ENCODE measurements around the gene CCDC24. TPM values are rescaled to one million over a fixed set of nuclear protein-coding genes. Genes with fewer than 3 reads are reported as not detected.

Gene CCDC24
- total and polyA plus RNA-seq, 2 of the 13 experiments (the other 11 are each of a cell fraction or from before 2014, with no cell fraction given) = 1.4 to 2.9 TPM

GRCh38 chr1:43974443-43975248 lies 16.8 kb upstream of the CCDC24 start, which contains the start of gene ATP6V0B (continued):
- TF ChIP-seq, protein P1, sequence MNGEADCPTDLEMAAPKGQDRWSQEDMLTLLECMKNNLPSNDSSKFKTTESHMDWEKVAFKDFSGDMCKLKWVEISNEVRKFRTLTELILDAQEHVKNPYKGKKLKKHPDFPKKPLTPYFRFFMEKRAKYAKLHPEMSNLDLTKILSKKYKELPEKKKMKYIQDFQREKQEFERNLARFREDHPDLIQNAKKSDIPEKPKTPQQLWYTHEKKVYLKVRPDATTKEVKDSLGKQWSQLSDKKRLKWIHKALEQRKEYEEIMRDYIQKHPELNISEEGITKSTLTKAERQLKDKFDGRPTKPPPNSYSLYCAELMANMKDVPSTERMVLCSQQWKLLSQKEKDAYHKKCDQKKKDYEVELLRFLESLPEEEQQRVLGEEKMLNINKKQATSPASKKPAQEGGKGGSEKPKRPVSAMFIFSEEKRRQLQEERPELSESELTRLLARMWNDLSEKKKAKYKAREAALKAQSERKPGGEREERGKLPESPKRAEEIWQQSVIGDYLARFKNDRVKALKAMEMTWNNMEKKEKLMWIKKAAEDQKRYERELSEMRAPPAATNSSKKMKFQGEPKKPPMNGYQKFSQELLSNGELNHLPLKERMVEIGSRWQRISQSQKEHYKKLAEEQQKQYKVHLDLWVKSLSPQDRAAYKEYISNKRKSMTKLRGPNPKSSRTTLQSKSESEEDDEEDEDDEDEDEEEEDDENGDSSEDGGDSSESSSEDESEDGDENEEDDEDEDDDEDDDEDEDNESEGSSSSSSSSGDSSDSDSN (CRISPR knock-in tag; IDR thresholded peaks at IDR 0.05) = peak; percentile 81
- TF ChIP-seq ZNF720 (CRISPR knock-in tag; IDR thresholded peaks at IDR 0.05) (no peak), HDAC2 (CRISPR knock-in tag; IDR thresholded peaks at IDR 0.05) (peak; percentile 63), NRL (CRISPR knock-in tag; IDR thresholded peaks at IDR 0.05; ENCODE audit: borderline replicate concordance) (peak; percentile 85), MLX (CRISPR knock-in tag; IDR thresholded peaks at IDR 0.05) (no peak; the same call in 1 of the 2 replicates), ZNF713 (CRISPR knock-in tag; IDR thresholded peaks at IDR 0.05) (no peak), SNRNP70 (IDR thresholded peaks at IDR 0.05; ENCODE audit: low read depth, low read length) (no peak), ZNF556 (CRISPR knock-in tag; IDR thresholded peaks at IDR 0.05; ENCODE audit: borderline replicate concordance) (peak; percentile 18; the same call in 1 of the 2 replicates), SPEN (CRISPR knock-in tag; IDR thresholded peaks at IDR 0.05; ENCODE audit: low read depth) (peak; percentile 78), SMYD3 (CRISPR knock-in tag; IDR thresholded peaks at IDR 0.05) (no peak), RFX3 (CRISPR knock-in tag; IDR thresholded peaks at IDR 0.05) (no peak), RERE (CRISPR knock-in tag; IDR thresholded peaks at IDR 0.05; ENCODE audit: low read depth) (no peak)
- TF ChIP-seq, protein P2, sequence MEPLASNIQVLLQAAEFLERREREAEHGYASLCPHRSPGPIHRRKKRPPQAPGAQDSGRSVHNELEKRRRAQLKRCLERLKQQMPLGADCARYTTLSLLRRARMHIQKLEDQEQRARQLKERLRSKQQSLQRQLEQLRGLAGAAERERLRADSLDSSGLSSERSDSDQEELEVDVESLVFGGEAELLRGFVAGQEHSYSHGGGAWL (CRISPR knock-in tag; IDR thresholded peaks at IDR 0.05) = peak; percentile 64; the same call in 1 of the 2 replicates
- TF ChIP-seq, protein P3, sequence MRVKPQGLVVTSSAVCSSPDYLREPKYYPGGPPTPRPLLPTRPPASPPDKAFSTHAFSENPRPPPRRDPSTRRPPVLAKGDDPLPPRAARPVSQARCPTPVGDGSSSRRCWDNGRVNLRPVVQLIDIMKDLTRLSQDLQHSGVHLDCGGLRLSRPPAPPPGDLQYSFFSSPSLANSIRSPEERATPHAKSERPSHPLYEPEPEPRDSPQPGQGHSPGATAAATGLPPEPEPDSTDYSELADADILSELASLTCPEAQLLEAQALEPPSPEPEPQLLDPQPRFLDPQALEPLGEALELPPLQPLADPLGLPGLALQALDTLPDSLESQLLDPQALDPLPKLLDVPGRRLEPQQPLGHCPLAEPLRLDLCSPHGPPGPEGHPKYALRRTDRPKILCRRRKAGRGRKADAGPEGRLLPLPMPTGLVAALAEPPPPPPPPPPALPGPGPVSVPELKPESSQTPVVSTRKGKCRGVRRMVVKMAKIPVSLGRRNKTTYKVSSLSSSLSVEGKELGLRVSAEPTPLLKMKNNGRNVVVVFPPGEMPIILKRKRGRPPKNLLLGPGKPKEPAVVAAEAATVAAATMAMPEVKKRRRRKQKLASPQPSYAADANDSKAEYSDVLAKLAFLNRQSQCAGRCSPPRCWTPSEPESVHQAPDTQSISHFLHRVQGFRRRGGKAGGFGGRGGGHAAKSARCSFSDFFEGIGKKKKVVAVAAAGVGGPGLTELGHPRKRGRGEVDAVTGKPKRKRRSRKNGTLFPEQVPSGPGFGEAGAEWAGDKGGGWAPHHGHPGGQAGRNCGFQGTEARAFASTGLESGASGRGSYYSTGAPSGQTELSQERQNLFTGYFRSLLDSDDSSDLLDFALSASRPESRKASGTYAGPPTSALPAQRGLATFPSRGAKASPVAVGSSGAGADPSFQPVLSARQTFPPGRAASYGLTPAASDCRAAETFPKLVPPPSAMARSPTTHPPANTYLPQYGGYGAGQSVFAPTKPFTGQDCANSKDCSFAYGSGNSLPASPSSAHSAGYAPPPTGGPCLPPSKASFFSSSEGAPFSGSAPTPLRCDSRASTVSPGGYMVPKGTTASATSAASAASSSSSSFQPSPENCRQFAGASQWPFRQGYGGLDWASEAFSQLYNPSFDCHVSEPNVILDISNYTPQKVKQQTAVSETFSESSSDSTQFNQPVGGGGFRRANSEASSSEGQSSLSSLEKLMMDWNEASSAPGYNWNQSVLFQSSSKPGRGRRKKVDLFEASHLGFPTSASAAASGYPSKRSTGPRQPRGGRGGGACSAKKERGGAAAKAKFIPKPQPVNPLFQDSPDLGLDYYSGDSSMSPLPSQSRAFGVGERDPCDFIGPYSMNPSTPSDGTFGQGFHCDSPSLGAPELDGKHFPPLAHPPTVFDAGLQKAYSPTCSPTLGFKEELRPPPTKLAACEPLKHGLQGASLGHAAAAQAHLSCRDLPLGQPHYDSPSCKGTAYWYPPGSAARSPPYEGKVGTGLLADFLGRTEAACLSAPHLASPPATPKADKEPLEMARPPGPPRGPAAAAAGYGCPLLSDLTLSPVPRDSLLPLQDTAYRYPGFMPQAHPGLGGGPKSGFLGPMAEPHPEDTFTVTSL (CRISPR knock-in tag; IDR thresholded peaks at IDR 0.05; ENCODE audit: borderline replicate concordance) = no peak

All from HepG2 (cell line).